ENCODE results near the gene FAM193A. TPM values are rescaled to one million over a fixed set of nuclear protein-coding genes. Genes with fewer than 3 reads are reported as not detected.

FAM193A gene
- total RNA-seq, 1 experiment from 2014 or later, result 13.6 TPM

DNA sequence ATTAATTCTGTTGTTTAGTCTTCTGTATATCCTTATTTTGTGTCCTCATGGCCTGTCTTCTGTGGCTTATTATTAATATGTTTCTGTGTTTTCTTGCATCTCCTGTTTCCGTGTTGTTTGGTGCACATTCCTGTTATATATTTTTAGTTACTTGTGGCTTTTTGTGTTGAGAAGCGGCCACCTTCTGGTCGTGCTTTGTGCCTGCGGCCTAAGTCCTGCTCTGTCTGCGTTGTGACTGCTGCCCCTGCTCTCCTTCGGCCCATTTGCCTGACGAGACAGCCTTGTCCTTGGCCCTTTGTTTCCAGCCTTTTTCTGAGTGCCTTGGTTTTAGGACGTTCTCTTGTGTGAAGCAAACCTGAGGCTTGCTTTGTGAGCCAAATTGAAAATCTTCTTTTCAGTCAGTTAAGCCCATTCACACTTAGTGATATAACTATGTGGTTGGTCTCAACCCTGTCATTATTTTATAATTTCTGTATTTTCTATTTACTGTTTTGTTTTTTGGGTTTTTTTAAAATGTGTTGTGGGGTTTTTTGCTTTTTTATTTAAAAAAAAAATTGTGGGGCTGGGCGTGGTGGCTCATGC lies 175.9 kb downstream of the FAM193A start:
- Histone ChIP-seq H3K79me2 (ENCODE audit: low read length) (no peaks in the 10 kb centered on the region), H3K4me2 (ENCODE audit: low read length) (no peak overlapping the region), H3K4me3 (ENCODE audit: low read length) (no peak overlapping the region), H4K20me1 (ENCODE audit: low read length) (no peaks in the 10 kb centered on the region), H3F3A (ENCODE audit: low read length, unreplicated experiment) (no peaks in the 10 kb centered on the region), H3K4me1 (ENCODE audit: insufficient read depth, low read length) (no peaks in the 10 kb centered on the region), H3K9ac (ENCODE audit: low read length) (no peak overlapping the region), H3K27ac (ENCODE audit: low read length) (no peak overlapping the region), H3K36me3 (ENCODE audit: low read depth, low read length) (no peaks in the 10 kb centered on the region; the same call in 1 of the 2 replicates), H3K27me3 (ENCODE audit: low read length) (no peaks in the 10 kb centered on the region), H3K9me3 (ENCODE audit: low read length) (no peaks in the 10 kb centered on the region), H3K9me2 (replicated peaks; ENCODE audit: low read length) (no peaks in the 10 kb centered on the region), H2AFZ (ENCODE audit: low read length) (no peak overlapping the region)
- intact Hi-C loops (cut with micrococcal nuclease), result no loop called here
- no peak for DNase-seq
- ChIA-PET CTCF (no interaction called here), POLR2A (ENCODE audit: unreplicated experiment) (no interaction called here)
- TF ChIP-seq EZH2phosphoT487 (IDR thresholded peaks at IDR 0.05; ENCODE audit: borderline replicate concordance, low read length) (no peak), EZH2 (IDR thresholded peaks at IDR 0.05; ENCODE audit: low read length, unreplicated experiment) (no peak)
- TF ChIP-seq, protein P1, sequence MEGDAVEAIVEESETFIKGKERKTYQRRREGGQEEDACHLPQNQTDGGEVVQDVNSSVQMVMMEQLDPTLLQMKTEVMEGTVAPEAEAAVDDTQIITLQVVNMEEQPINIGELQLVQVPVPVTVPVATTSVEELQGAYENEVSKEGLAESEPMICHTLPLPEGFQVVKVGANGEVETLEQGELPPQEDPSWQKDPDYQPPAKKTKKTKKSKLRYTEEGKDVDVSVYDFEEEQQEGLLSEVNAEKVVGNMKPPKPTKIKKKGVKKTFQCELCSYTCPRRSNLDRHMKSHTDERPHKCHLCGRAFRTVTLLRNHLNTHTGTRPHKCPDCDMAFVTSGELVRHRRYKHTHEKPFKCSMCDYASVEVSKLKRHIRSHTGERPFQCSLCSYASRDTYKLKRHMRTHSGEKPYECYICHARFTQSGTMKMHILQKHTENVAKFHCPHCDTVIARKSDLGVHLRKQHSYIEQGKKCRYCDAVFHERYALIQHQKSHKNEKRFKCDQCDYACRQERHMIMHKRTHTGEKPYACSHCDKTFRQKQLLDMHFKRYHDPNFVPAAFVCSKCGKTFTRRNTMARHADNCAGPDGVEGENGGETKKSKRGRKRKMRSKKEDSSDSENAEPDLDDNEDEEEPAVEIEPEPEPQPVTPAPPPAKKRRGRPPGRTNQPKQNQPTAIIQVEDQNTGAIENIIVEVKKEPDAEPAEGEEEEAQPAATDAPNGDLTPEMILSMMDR (conservative IDR thresholded peaks at IDR 0.05; ENCODE audit: low read depth, low read length), result peak; percentile 48
- no peak for ATAC-seq
- BruUV-seq (replicated peaks), result no TSS peak

DNA sequence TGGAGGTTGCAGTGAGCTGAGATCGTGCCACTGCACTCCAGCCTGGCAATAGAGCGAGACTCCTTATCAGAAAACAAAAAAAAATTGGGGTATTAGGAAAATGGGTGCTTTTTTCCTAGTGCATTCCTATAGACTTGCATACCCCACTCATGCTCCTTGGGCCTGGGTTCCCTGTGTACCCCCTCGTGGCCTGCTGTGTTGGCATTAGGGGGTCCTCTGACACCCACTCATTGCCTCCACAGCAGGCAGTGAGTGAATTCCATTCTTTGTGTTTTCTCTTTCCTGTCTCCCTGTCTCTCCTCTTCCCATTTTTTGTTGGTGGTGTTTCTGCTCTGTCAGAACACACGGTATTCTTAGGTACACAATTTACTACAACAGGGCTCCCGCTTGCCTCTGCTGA lies 176.9 kb downstream of the FAM193A start:
- Histone ChIP-seq H3K27me3 (ENCODE audit: low read length) (no peaks in the 10 kb centered on the region), H3K79me2 (ENCODE audit: low read length) (no peaks in the 10 kb centered on the region), H2AFZ (ENCODE audit: low read length) (no peak overlapping the region), H3K4me3 (ENCODE audit: low read length) (no peak overlapping the region), H3K9me2 (replicated peaks; ENCODE audit: low read length) (no peaks in the 10 kb centered on the region), H3K9ac (ENCODE audit: low read length) (no peak overlapping the region), H3K4me1 (ENCODE audit: insufficient read depth, low read length) (no peaks in the 10 kb centered on the region), H3K27ac (ENCODE audit: low read length) (no peak overlapping the region), H3K4me2 (ENCODE audit: low read length) (no peak overlapping the region), H3K36me3 (ENCODE audit: low read depth, low read length) (peaks cover 3% of the 10 kb centered on the region; the same call in 1 of the 2 replicates), H3F3A (ENCODE audit: low read length, unreplicated experiment) (no peaks in the 10 kb centered on the region), H4K20me1 (ENCODE audit: low read length) (no peaks in the 10 kb centered on the region), H3K9me3 (ENCODE audit: low read length) (no peaks in the 10 kb centered on the region)
- TF ChIP-seq EZH2 (IDR thresholded peaks at IDR 0.05; ENCODE audit: low read length, unreplicated experiment) (no peak), EZH2phosphoT487 (IDR thresholded peaks at IDR 0.05; ENCODE audit: borderline replicate concordance, low read length) (no peak)
- TF ChIP-seq, protein P1 (conservative IDR thresholded peaks at IDR 0.05; ENCODE audit: low read depth, low read length), result no peak
- POLR2A ChIA-PET (ENCODE audit: unreplicated experiment), result no interaction called here
- no peak for ATAC-seq
- intact Hi-C loops (cut with micrococcal nuclease), result no loop called here
- DNase-seq, result no peak
- BruUV-seq (replicated peaks), result no TSS peak
- CTCF ChIA-PET, result interaction anchor here (0.7 kb wide), 1 partner anchor 420 kb away, joined by 3 read pairs; no protein-coding TSS in a partner anchor

DNA sequence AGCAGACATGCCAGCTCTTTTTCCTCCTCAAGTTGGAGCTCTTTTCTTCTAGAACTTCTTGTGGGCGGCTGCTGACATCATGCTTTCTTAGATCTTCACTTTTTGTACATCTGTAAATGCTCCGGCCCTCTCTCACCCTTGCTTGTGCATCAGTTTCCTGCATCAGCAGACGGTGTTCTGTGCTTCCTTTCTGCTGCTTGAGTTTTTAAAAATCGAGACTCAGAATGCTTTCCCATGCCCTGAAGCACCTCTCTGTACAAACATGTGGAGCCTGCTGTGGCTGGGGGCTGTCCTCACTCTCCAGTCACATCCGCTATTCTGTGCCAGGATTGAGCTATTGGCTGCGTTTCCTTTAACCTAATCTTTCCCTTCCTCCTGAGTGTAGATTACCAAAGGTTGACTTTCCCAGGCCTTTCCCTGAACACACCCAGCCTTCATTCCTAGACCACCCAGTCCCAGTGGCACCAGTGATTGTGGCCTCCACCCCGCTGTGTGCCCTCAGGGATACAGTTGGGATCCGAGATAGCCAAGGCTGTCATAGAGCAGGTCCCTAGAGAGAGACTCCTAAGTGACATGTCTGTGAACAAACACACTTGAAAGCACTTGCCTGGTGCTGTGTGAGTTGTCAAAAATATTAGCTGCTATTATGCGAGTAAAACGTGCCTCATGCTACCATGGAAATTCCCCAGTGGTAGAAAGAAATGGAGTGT lies 177.8 kb downstream of the FAM193A start:
- intact Hi-C loops (cut with micrococcal nuclease), result no loop called here
- no peak for TF ChIP-seq EZH2phosphoT487 (IDR thresholded peaks at IDR 0.05; ENCODE audit: borderline replicate concordance, low read length)
- no peak for TF ChIP-seq EZH2 (IDR thresholded peaks at IDR 0.05; ENCODE audit: low read length, unreplicated experiment)
- TF ChIP-seq, protein P1 (conservative IDR thresholded peaks at IDR 0.05; ENCODE audit: low read depth, low read length), result no peak
- no peaks in the 10 kb centered on the region for H4K20me1 ChIP-seq (ENCODE audit: low read length)
- no peaks in the 10 kb centered on the region for H3K9me3 ChIP-seq (ENCODE audit: low read length)
- no peak overlapping the region for H3K9ac ChIP-seq (ENCODE audit: low read length)
- no peaks in the 10 kb centered on the region for H3K27me3 ChIP-seq (ENCODE audit: low read length)
- no peak overlapping the region for H3K27ac ChIP-seq (ENCODE audit: low read length)
- CTCF ChIA-PET, result interaction anchor here (0.7 kb wide), 1 partner anchor 419 kb away, joined by 3 read pairs; no protein-coding TSS in a partner anchor
- H3K4me2 ChIP-seq (ENCODE audit: low read length), result no peak overlapping the region
- H3K4me3 ChIP-seq (ENCODE audit: low read length), result no peak overlapping the region
- DNase-seq (no peak), ATAC-seq (no peak)
- no TSS peak for BruUV-seq (replicated peaks)
- no peaks in the 10 kb centered on the region for H3F3A ChIP-seq (ENCODE audit: low read length, unreplicated experiment)
- no peak overlapping the region for H2AFZ ChIP-seq (ENCODE audit: low read length)
- POLR2A ChIA-PET (ENCODE audit: unreplicated experiment), result no interaction called here
- H3K4me1 ChIP-seq (ENCODE audit: insufficient read depth, low read length), result no peaks in the 10 kb centered on the region
- H3K9me2 ChIP-seq (replicated peaks; ENCODE audit: low read length), result no peaks in the 10 kb centered on the region
- H3K79me2 ChIP-seq (ENCODE audit: low read length), result no peaks in the 10 kb centered on the region
- peaks cover 3% of the 10 kb centered on the region; the same call in 1 of the 2 replicates for H3K36me3 ChIP-seq (ENCODE audit: low read depth, low read length)
